Stimulated activated effector memory CD8-positive, alpha-beta T cell treated with anti-CD3 and anti-CD28 coated beads, Interleukin-12 subunit alpha, Interleukin-12 subunit beta, amount 100 ng/mL, for 72 hours (primary cell): ENCODE results near the gene TPCN2.
"Not testable (repeated sequence)": the region's sequence is repeated elsewhere in the genome, so short reads cannot be mapped to it uniquely, and the experiment has no call there.

Source experiments
- ATAC-seq: fragments of 150-1000 bp; cut with Tn5 transposase; 2 replicates; pipeline ENCODE4 v1.10.0; 2021
- DNase-seq, 2 donors: peaks; one replicate each; pipeline ENCODE4 v3.0.0; 2021 to 2022; ENCODE audit warnings: low spot score in 2 of 2
- H3K27ac Mint-ChIP-seq: one replicate; pipeline ENCODE4 v1.8.0; 2022; ENCODE audit warnings: mild to moderate bottlenecking, mixed read lengths
- H3K36me3 Mint-ChIP-seq: one replicate; pipeline ENCODE4 v1.8.0; 2022; ENCODE audit warnings: mild to moderate bottlenecking, mixed read lengths
- H3K4me1 Mint-ChIP-seq: one replicate; pipeline ENCODE4 v1.8.0; 2022; ENCODE audit warnings: mixed read lengths
- H3K4me3 Mint-ChIP-seq: one replicate; pipeline ENCODE4 v1.8.0; 2022; ENCODE audit warnings: mild to moderate bottlenecking, mixed read lengths
- H3K9me3 Mint-ChIP-seq: one replicate; pipeline ENCODE4 v1.8.0; 2022; ENCODE audit warnings: mixed read lengths

Gene TPCN2

DNA sequence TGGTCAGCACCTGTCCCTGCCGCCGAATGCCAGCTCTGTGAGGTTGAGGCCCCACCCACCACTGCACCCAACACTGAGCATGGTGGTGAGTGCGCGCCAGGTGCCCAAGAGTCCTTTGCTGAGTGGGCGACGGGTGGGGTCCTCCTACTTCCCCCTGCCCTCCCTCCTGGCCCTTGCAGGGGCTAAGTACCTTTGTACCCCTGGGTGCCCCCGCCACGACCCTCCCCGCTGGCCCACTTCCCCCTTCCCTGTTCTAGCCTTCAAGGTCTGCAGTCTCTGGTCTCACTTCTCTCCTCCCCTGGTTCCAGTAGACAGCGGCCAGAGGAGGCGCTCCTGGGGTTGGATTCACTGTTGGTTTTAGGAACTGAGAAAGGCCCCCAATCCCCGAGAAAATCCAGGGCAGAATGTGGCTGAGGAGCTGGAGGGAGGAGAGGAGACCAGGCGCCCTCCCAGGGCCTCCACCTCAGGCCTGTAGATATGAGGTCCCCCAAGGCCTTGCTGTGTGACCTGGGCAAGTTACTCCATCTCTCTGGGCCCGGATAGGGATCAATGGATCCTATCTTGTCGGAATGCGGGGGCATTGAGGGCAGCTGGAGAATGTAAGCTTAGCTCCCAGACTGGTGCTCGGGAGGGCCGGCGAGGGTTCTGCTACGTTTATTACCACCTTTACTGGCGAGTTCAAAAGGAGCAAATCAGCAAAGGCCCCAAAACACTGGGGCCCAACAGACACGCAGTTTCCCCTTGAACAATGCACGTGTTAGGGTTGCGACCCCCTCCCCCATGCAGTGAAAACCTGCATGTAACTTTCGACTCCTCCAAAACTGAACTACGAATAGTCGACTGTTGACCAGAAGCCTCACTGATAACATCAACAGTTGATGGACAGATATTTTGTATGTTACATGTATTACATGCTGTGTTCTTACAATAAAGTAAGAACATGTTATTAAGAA lies 75.1 kb downstream of the TPCN2 start:
- no peak overlapping the region for H3K27ac Mint-ChIP-seq
- ATAC-seq: peak; percentile 3

DNA sequence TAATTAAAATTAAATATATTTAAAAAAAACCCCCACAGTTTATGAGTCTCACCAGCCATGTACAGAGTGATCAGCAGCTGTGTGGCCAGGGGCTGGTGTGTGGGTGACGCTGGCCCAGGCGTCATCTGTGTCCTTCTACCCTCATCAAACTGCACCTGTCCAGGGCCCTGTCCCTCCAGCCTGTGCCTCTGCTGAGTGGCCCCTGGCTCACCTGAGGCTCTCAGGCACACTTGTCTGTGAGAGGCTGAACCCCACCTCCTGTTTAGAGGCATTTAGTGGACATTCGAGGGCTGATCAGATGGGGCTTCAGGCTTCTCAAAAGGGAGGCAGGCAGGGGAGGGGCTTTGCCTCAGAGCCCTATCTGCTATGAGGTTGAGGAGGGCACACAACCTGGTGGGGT lies 77.1 kb downstream of the TPCN2 start:
- Mint-ChIP-seq H3K27ac (no peak overlapping the region), H3K4me3 (no peak overlapping the region), H3K9me3 (peaks cover 6% of the 10 kb centered on the region), H3K4me1 (peaks cover 15% of the 10 kb centered on the region), H3K36me3 (no peaks in the 10 kb centered on the region)
- DNase-seq (no peak), ATAC-seq (no peak)

More for the DNA sequence above, 75.1 kb downstream of the TPCN2 start:
- Mint-ChIP-seq H3K4me1 (peaks cover 15% of the 10 kb centered on the region), H3K36me3 (no peaks in the 10 kb centered on the region), H3K9me3 (peaks cover 3% of the 10 kb centered on the region), H3K4me3 (no peak overlapping the region)
- DNase-seq: no peak

DNA sequence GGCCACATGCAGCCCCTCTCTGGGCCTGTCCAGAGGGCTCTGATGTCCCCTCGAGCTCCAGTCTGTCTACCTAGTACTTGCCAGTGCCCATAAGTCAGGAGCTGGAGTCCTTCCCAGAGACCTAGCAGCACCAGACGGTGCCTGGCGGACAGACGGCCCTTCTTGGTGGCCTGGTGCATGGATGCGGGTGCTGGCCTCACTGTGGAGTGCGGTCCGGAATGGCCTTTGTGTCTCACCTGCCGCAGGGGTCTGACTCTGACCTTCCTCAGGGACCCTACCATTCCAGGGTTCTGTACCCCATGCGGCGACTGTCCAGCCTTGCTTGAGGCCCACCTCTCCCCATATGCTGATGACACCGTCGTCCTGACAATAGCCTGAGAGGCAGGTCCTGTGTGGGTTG lies 77.6 kb downstream of the TPCN2 start:
- peaks cover 6% of the 10 kb centered on the region for H3K9me3 Mint-ChIP-seq
- peaks cover 13% of the 10 kb centered on the region for H3K4me1 Mint-ChIP-seq
- H3K4me3 Mint-ChIP-seq: no peak overlapping the region
- no peak overlapping the region for H3K27ac Mint-ChIP-seq
- no peak for DNase-seq
- no peaks in the 10 kb centered on the region for H3K36me3 Mint-ChIP-seq
- ATAC-seq: no peak

DNA sequence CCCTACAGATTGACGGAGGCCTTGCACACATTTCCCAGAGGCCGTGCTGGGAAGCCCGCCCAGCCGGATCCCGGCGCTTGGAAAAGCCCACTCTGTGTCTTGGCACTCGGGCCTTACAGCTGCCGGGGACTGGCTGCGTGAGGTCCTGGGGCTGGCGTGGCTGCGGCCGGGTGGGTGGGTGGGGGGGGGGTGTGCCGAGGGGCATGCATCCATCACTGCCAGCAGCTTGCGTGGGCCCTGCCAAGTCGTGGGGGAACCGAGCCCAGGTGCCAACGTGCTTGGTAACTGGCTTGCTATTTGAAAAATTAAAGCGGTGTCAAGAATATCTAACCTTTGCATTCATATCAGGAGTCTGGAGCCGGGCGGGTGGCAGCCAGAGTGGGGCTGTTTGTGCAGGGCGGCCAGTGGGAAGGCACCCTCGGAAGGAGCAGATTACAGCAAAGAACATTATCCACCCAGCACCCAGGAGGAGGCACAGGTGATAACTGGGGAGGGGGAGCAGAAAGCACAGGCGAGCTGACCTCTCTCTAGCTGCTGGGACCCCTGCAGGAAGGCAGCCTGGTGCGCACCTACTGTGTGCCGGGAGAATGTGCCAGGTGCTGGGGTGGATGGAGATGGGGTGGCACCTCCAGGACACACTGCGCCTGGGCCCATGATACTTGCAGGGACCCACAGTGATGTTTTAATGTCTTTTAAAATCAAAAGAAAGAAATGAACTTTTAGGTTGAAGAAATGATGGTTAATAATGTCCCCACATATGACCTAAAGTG lies 78.5 kb downstream of the TPCN2 start:
- Mint-ChIP-seq H3K4me3 (no peak overlapping the region), H3K36me3 (no peaks in the 10 kb centered on the region), H3K9me3 (peaks cover 6% of the 10 kb centered on the region), H3K4me1 (peaks cover 9% of the 10 kb centered on the region), H3K27ac (no peak overlapping the region)
- ATAC-seq (no peak), DNase-seq (no peak)

DNA sequence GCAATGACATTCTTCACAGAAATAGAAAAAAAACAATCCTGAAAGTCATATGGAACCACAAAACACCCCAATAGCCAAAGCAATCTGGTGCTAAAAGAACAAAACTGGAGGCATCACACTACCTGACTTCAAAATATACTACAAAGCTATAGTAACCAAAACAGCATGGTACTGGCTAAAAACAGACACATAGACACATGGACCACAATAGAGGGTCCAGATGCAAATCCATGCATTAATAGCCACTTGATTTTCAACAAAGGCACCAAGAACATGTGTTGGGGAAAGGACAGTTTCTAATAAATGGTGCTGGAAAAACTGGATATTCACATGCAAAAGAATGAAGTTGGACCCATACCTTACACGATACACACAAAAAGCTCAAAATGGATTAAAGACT lies 79.2 kb downstream of the TPCN2 start:
- H3K27ac Mint-ChIP-seq: no peak overlapping the region
- peaks cover 6% of the 10 kb centered on the region for H3K9me3 Mint-ChIP-seq
- H3K4me1 Mint-ChIP-seq: peaks cover 5% of the 10 kb centered on the region
- no peak for ATAC-seq
- DNase-seq: no peak
- H3K36me3 Mint-ChIP-seq: no peaks in the 10 kb centered on the region
- H3K4me3 Mint-ChIP-seq: no peak overlapping the region

DNA sequence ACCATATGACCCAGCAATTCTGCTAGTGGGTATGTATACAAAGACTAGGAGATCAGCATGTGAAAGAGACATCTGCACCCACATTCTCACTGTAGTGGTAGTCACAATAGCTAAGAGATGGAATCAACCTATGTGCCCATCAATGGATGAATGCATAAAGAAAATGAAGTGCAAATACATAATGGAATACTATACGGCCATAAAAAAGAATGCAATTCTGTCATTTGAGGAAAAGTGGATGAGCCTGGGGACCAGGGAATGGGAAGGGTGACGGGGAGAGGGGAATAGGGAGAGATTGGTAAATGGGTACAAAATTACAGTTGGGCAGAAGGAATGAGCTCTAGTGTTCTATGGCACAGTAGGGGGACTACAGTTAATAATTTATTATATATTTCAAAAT lies 80.3 kb downstream of the TPCN2 start:
- no peak for ATAC-seq
- DNase-seq: no peak
- Mint-ChIP-seq H3K4me3 (no peak overlapping the region), H3K36me3 (no peaks in the 10 kb centered on the region), H3K27ac (no peak overlapping the region), H3K9me3 (peaks cover 8% of the 10 kb centered on the region), H3K4me1 (peaks cover 3% of the 10 kb centered on the region)

DNA sequence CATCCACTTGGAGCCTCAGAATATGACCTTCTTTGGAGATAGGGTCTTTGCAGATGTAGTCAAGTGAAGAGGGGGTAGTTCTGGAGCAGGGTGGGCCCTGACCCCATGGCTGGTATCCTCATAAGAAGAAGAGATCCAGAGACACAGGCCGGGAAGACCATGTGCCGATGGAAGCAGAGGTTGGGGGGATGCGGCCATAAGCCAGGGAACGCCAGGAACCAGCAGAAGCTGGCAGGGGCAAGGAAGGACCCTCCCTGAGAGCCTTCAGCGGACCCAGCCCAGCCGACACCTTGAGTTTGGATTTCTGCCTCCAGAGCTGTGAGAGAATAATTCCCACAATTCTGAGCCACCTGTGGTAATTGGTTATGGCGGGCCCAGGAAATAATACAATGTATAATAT lies 80.9 kb downstream of the TPCN2 start:
- no peak for ATAC-seq
- H3K4me3 Mint-ChIP-seq: no peak overlapping the region
- no peak overlapping the region for H3K27ac Mint-ChIP-seq
- peaks cover 6% of the 10 kb centered on the region for H3K4me1 Mint-ChIP-seq
- no peaks in the 10 kb centered on the region for H3K36me3 Mint-ChIP-seq
- H3K9me3 Mint-ChIP-seq: peaks cover 6% of the 10 kb centered on the region
- DNase-seq: no peak

DNA sequence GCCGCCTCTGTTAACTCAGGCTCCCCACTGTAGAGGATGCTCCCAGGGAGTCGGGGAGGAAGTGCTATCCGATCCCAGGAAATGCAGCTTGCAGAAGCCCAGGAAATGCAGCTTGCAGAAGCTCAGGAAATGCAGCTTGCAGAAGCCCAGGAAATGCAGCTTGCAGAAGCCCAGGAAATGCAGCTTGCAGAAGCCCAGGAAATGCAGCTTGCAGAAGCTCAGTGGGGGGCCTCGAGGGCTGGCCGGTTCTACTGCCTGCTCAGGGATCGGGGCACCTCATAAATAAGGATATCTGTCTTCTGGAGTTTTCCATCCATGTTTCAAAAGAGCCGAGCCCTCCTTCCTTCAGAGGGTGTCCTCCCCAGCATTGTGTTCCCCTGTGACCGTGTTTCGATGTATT lies 81.9 kb downstream of the TPCN2 start:
- H3K4me3 Mint-ChIP-seq: no peak overlapping the region
- no peak for DNase-seq
- no peak overlapping the region for H3K27ac Mint-ChIP-seq
- peaks cover 6% of the 10 kb centered on the region for H3K4me1 Mint-ChIP-seq
- H3K36me3 Mint-ChIP-seq: no peaks in the 10 kb centered on the region
- peaks cover 6% of the 10 kb centered on the region for H3K9me3 Mint-ChIP-seq
- ATAC-seq: no peak

DNA sequence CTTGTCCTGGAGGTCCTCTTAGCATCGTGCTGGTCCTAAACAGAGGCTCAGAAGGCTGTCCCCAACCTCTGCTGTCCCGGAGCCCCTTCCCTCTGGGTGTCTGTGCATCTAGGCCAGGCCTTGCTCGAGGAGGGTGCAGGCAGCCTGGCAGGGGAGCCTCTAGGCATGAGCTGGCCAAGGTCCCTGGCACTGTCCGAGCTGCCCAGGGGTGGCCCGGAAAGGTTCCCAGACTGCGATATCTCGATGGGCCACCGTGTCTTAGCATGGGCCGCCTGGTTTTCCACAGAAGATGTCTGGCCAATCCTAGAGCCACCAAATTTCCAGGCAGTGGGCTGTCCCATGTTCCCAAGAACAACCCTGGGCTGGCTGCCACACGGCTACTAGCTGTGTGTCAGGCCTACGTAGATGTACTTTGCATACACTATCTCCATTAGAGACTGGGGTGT lies 82.4 kb downstream of the TPCN2 start:
- Mint-ChIP-seq H3K9me3 (peaks cover 6% of the 10 kb centered on the region), H3K27ac (no peak overlapping the region), H3K4me3 (no peak overlapping the region), H3K36me3 (no peaks in the 10 kb centered on the region), H3K4me1 (peaks cover 11% of the 10 kb centered on the region)
- DNase-seq (no peak), ATAC-seq (no peak)

DNA sequence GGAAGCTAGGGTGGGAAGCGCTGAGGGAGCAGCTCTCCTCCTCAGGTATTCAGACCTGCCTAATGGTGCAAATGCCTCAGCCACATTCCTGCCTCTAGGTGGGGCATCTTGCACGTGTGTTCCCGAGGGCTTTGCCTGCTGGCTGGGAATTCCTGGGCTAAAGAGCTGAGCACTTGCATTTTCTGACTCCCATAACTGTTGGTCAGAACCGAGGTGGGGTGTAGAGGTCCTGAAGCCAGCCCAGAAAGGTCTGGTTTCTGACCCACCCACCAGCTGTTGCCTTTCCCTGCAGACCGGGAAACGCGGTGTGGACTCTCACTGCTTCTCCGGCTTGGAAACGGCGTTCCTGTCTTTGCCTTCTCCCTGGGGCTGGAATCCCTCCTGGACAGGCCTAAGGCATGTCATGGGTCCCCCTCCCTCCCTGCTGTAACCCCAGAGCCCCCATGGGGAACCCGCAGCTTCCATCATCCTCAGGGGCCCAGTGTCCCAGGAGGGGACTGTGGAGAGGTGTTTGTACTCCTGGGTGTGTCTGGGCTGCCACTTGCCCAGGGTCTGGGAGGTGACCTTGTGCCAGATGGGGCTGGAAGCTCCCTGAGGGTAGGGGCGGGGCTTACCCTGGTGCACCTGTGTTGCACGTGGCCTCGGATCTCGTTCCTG lies 83.0 kb downstream of the TPCN2 start:
- Mint-ChIP-seq H3K9me3 (peaks cover 6% of the 10 kb centered on the region), H3K4me1 (peaks cover 13% of the 10 kb centered on the region), H3K27ac (no peak overlapping the region), H3K36me3 (no peaks in the 10 kb centered on the region), H3K4me3 (no peak overlapping the region)
- ATAC-seq (no peak), DNase-seq (no peak)

DNA sequence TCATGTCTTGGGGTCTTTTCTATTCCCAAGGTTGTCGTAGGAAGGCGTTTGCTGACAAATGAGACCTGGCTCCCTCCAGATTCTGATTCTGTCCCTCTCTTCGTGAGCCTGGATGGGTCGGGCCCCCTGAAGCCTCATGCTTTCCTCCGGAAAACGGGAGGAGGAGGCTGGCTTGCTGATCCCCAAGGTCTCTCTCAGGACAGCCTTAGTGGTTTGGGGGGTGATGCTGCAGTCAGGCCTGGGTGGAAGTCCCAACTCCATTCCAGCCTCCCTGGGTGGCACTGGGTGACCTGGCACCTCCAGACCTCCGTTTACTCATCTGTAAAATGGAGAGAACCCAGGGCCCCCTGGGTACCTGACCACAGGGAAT lies 83.6 kb downstream of the TPCN2 start:
- H3K4me3 Mint-ChIP-seq: no peak overlapping the region
- no peak overlapping the region for H3K27ac Mint-ChIP-seq
- no peak for DNase-seq
- no peaks in the 10 kb centered on the region for H3K36me3 Mint-ChIP-seq
- no peak for ATAC-seq
- H3K4me1 Mint-ChIP-seq: peaks cover 13% of the 10 kb centered on the region
- H3K9me3 Mint-ChIP-seq: peaks cover 6% of the 10 kb centered on the region

DNA sequence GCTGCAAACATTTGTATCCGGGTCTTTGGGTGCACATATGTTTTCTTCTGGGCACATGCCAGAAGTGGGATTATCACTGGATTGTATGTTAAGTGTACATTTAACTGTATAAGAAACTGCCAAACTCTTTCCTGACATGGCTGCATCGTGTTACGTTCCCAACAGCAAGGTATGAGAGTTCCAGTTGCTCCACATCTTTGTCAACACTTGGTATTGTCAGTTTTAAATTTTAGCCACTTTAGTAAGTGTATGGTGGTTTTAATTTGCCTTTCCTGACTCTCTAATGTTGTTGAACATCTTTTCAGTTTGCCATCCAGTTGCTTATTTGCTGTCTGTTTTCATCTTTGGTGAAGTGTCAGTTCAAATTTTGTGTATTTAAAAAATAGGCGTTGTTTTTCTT lies 84.5 kb downstream of the TPCN2 start:
- H3K27ac Mint-ChIP-seq: no peak overlapping the region
- DNase-seq: no peak
- peaks cover 13% of the 10 kb centered on the region for H3K4me1 Mint-ChIP-seq
- no peak overlapping the region for H3K4me3 Mint-ChIP-seq
- ATAC-seq: no peak
- peaks cover 6% of the 10 kb centered on the region for H3K9me3 Mint-ChIP-seq
- H3K36me3 Mint-ChIP-seq: no peaks in the 10 kb centered on the region

DNA sequence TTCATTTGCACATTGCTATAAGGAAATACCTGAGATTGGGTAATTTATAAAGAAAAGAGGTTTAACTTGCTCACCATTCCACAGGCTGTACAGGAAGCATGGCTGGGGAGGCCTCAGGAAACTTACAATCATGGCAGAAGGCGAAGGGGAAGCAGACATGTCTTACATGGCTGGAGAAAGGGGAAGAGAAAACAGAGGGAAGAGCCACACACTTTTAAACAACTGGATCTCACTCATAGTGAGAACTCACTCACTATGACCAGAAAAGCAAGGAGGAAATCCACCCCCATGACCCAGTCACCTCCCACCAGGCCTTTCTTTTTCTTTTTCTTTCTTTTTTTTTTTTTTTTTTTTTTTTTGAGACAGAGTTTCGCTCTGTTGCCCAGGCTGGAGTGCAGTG lies 85.5 kb downstream of the TPCN2 start:
- H3K4me3 Mint-ChIP-seq, H3K27ac Mint-ChIP-seq, DNase-seq, H3K9me3 Mint-ChIP-seq, H3K36me3 Mint-ChIP-seq: not testable (repeated sequence)
- ATAC-seq: peak; percentile 43
- peaks cover 13% of the 10 kb centered on the region for H3K4me1 Mint-ChIP-seq

DNA sequence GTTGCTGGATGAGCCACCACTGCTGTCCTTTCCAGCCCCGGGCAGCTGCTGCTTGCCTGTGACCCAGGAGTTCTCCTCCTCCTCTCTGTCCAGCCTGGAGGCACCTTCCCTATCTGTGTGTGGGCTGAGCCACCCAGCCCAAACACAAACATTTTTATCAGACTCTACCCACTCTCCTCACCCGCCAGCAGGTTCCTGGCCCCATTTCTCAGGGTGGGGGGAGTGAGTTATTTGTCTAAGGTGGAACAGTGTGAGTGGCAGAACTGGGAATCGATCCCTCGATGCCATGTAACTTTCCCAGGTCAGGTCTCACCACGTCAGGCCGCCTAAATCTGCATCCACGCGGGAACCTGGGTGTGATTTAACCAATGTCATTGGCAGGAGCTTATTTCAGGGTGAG lies 86.2 kb downstream of the TPCN2 start:
- H3K4me1 Mint-ChIP-seq: peaks cover 13% of the 10 kb centered on the region
- no peaks in the 10 kb centered on the region for H3K36me3 Mint-ChIP-seq
- ATAC-seq (no peak), DNase-seq (no peak)
- H3K9me3 Mint-ChIP-seq: peaks cover 3% of the 10 kb centered on the region
- H3K4me3 Mint-ChIP-seq: no peak overlapping the region
- H3K27ac Mint-ChIP-seq: no peak overlapping the region
